KBM-7 (cell line): Measurements from ENCODE around the gene MBD5.

Experiments used
- DNase-seq: peaks from one replicate; pipeline ENCODE4 v3.0.0-alpha.2; 2015
- in situ Hi-C: fragments of 300-500 bp; cut with MboI; formaldehyde crosslinking; loops from 2 replicates; pipeline ENCODE4 v1.14.3; 2020; ENCODE audit warnings: low sequenced_read_pairs, low pct_unique_long_range_greater_than_20kb, mixed read lengths

MBD5 gene

GRCh38 chr2:148486655-148487054 is 465.8 kb downstream of the MBD5 start:
- no peak for DNase-seq
- in situ Hi-C loops: no loop called here

- no peak for DNase-seq
Observed at GRCh38 chr2:148487439-148487838, 466.5 kb downstream of the MBD5 start.

GRCh38 chr2:148490840-148491439 is 470.0 kb downstream of the MBD5 start:
- no peak for DNase-seq
- in situ Hi-C loops: no loop called here

More at GRCh38 chr2:148487439-148487838, 466.5 kb downstream of the MBD5 start:
- in situ Hi-C loops: no loop called here

GRCh38 chr2:148493822-148494563 is 473.1 kb downstream of the MBD5 start:
- DNase-seq: peak; percentile 62
- in situ Hi-C loops: no loop called here

DNA sequence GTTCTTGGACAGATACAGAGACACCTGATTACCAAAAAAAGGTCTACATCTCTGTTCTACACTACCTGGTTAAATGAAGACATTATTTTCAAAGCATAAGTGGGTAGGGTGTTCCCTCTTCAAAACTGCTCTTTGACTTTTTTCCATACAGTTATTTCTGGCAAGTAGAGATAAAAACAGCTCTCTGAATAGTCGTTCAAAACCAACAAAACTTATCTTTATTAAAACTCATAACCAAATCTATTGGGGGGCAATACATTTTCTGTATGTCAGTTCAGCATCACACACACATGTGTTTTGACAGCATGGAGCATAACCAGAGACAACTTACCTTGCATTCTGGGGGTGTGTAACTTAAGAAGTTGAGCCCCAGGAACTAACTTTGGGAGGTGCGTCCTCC is 474.7 kb downstream of the MBD5 start:
- in situ Hi-C loops: no loop called here

DNA sequence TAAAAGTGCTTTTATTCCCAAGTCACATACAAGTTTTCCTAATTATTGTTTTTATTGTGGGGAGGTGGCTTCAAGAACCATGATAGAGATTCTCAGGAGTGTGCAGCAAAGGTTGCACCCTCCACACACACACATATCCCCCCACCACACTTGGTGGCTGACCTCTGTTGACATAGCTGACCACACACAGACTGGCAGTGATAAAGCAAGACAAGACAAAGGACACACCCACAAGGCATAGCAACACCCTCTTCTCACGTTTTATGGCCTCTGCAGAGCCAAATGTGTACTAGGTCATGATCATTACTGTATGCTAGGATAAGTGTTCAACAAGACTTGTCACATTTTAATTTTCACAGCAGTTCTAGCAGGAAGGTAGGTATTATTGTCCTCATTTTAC is 480.7 kb downstream of the MBD5 start:
- DNase-seq: no peak
- in situ Hi-C loops: no loop called here

More for the DNA sequence above, 474.7 kb downstream of the MBD5 start:
- no peak for DNase-seq

- in situ Hi-C loops: no loop called here
- no peak for DNase-seq
Observed at GRCh38 chr2:148503516-148503915, 482.6 kb downstream of the MBD5 start.

- in situ Hi-C loops: no loop called here
- no peak for DNase-seq
Observed at GRCh38 chr2:148507970-148508369, 487.1 kb downstream of the MBD5 start.

- no peak for DNase-seq
- in situ Hi-C loops: no loop called here
Observed at GRCh38 chr2:148508878-148509287, 488.0 kb downstream of the MBD5 start.

DNA sequence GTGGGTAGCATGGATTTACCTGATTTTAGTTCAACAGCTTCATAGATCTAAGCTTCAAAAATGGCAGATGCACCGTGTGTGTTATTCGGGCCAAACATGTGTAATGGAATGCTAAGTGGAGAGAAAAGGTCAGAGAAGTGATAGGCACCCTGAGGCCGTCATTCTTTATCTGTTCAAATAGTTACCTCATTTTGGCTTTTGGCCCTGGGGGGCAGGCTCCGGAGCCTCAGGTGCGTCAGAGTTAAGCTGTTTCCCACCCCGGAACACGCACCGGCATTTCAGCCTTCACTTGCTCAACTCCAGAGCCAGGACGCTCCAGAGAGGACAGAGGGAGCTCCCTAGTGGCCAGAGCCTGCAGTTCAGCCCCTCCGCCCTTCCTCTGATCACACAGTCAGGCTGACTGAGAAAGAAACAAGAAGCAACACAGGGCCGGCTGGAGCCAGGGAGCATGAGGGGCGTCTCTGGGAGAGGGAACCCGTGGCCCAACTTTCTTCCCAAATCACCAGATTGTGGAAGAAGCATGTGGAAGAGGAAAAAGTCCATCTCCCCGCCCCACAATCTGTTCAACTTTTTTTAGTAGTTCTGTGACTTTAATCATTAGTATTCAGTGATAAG is 488.5 kb downstream of the MBD5 start:
- DNase-seq: peak; percentile 93

DNA sequence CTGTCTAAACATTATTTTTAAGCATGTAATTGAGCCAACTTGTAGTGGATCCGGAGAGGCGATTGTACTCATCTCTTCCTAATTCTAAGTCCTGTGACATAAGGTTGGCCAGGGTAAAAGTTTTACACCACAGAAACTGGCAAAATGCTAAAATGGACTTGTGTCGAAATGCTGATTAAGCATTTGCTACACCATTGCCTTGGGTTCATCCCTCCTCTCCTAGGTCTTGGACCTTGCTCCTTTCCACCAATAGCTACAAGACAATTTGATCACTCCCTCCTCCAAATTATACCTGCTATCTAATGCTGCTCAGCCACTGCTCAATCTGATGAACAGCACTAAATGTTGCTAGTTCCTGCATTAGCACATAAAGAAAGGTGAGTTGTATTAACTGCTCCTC is 491.0 kb downstream of the MBD5 start:
- in situ Hi-C loops: no loop called here
- no peak for DNase-seq

More for the DNA sequence above, 488.5 kb downstream of the MBD5 start:
- in situ Hi-C loops: no loop called here

DNA sequence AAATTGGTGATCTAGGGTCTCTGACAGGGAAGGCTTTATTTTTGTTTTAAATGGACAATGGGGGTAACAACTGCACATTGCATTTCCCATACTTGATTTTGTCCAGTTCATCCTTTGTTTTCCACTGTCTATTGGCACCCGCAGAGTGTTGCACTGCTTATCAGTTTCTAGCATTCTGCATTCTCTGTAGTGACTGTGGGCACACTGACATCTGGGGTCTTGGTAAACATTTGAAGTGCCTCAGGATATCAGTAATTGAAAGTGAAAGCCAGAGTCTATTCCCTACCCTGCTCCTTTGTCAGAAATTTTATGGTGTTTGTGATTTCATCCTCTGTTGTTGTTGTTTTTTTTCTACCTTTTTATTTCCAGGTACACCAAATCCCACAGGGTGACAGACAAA is 491.6 kb downstream of the MBD5 start:
- no peak for DNase-seq
- in situ Hi-C loops: no loop called here

GRCh38 chr2:148513427-148513826 is 492.5 kb downstream of the MBD5 start:
- DNase-seq: no peak
- in situ Hi-C loops: no loop called here

DNA sequence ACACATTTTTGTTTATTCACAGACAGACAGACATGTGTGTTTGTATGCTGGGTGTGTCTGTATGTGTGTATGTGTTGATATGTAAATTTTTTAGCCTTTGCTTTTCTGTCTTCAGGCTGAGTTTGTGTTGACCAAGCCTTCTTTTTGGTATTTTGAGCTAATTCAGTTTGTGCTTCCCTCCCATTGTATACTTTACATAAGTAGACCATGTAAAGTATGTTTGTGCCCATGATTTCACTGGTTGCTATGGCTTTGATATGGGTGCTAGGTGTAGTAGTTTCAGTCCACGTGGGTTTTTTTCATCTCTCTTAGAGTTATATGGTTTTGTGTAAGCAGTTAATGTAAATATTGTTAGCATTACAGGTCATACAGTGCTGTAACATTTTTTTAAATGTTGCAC is 494.2 kb downstream of the MBD5 start:
- DNase-seq: no peak
- in situ Hi-C loops: no loop called here

DNA sequence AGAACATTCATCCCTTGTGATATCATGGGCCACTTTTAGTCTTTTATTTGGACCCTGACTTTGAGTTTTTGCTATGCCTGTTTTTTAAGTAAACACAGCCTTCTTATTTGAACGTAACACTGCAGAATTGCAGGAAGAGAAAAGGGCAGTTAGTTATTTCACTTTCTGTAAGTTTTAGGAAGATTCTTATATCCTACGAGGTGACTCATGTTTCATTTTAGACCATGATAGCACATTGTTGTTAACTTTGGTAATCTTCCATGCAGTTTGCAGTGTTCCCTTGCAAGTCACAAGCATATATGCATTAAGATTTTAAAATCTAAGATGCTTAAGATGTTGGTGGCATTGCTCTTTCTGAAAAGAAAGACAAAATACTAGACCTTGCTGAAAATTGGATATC is 495.1 kb downstream of the MBD5 start:
- in situ Hi-C loops: no loop called here
- DNase-seq: no peak

GRCh38 chr2:148517296-148517695 is 496.4 kb downstream of the MBD5 start:
- no peak for DNase-seq
- in situ Hi-C loops: no loop called here

- in situ Hi-C loops: no loop called here
- no peak for DNase-seq
Observed at GRCh38 chr2:148517822-148518221, 496.9 kb downstream of the MBD5 start.

DNA sequence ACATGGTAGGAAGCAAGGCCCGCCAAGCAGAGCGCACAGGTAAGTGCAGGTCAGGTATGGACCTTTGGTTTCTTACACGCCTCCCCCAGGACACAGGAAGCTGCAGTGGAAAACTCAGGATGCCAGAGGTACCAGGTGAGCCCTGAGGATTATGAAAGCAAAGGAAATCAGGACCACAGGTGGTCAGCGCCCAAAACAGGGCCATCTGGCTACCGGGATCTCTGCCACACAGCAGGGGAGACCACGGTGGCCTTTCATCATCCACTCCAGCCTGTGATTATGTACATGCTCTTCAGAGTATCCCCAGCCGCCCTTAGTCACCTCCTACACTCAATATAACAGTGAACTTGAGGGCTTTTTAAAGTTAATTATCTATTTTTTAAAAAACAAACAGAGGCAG is 498.1 kb downstream of the MBD5 start:
- in situ Hi-C loops: no loop called here
- DNase-seq: no peak

GRCh38 chr2:148521181-148521580 is 500.3 kb downstream of the MBD5 start:
- in situ Hi-C loops: no loop called here

GRCh38 chr2:148523315-148523714 is 502.4 kb downstream of the MBD5 start:
- DNase-seq: no peak
- in situ Hi-C loops: no loop called here

More at GRCh38 chr2:148521181-148521580, 500.3 kb downstream of the MBD5 start:
- no peak for DNase-seq
